NCI-H2171 treated with DMSO at 0.1 percent for 48 hours (cell line): ENCODE measurements around the gene NKX1-1.
"Not testable (repeated sequence)": the region's sequence is repeated elsewhere in the genome, so short reads cannot be mapped to it uniquely, and the experiment has no call there.

ENCODE experiments used
- DNase-seq: peaks from one replicate; lab custom pipeline; 2025; lab: John Stamatoyannopoulos, UW

The NKX1-1 gene

DNA sequence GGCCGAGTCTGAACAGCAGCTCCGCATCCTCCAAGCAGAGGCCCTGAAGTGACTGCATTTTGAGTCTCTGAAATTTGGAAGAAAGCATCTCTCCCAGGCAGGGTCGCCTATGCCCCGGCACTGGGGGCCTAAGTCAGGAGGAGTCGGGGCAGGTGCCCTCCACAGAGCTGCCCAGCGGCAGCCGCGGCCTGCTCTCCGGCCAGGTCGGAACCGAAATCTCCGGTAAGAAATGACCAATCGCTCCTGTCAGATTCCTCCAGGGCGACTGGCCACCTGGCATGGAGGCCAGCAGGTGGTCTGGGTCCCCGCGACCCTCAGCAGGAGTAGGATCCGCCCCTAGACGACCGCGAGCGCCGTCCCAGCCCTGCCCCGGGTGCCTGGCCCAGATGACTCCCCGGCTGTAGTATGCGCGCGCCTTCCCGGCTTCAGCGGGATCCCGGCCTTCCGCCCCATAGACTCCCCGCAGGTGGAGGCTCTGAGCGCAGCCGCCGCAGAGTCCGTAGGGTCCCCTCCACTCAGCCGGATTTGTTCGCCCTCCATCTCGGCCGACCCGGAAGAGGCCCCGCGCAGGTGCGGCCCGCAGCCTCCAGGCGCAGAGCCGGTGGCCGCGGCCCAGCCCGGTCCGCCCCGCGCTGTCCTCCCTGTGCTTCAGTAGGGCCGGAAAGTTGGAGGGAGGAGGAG, 1.5 kb downstream of the NKX1-1 start:
- DNase-seq: no peak

DNA sequence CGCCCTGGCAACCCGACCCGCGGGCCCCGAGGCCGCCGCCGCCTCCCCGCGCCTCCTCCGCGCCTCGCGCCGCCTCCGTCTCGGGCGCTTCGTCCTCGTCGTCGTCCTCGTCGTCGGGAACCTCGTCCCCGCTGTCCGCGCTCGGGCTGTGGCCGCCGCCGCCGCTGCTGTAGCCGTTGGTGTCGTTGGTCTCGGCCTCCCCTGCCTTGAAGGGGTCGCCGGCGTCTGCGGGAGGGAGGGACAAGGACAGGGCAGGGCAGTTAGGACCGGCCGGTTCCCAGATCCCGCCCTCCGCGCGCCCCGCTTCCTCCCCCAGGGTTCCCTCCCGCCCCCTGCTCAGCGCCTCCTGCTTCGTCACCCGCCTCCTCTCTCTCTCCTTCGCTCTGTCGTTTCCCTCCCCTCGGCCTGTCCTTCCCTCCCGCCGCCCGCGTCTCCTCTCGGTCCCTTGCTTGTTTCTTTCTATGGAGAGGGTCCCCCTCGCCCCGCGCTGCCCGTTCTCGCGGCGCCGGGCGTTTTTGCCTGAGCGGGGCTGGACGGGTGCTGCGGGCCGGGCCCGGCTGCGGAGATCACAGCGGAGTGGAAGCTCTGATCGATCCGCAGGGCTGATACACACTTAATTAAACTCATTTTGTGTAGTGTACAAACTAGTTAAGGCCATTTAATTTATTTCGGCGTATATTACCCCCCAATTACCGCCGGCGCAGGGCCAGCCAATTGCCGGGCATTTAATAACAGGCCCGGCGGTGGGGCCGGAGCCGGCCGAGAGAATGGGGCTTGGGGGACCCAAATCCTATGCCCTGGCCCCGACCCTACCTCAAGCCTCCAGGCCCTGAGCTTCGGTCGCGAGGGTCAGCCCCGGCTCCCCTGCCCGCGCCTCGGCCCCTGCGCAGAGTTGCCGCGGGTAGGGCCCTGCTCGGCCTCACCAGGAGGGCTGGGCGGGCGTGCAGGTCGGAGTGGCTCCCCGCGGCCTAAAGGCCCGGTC, 2.4 kb downstream of the NKX1-1 start:
- no peak for DNase-seq

DNA sequence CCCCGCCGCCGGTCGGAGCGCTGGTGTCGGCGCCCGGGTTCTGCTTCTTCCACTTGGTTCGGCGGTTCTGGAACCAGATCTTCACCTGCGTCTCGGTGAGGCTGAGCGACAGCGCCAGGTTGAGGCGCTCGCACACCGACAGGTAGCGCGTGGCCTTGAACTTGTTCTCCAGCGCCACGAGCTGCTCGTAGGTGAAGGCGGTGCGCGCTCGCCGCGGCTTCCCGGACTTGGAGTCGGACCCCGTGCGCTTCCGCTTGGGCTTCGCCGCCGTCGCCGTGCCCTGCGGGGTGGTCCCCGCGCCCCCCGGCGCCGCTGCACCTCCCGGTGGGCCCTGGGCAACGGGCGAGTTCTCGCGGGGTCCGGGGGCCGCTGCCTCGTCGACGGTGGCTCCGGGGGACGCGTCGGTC, 3.1 kb downstream of the NKX1-1 start:
- DNase-seq: no peak

DNA sequence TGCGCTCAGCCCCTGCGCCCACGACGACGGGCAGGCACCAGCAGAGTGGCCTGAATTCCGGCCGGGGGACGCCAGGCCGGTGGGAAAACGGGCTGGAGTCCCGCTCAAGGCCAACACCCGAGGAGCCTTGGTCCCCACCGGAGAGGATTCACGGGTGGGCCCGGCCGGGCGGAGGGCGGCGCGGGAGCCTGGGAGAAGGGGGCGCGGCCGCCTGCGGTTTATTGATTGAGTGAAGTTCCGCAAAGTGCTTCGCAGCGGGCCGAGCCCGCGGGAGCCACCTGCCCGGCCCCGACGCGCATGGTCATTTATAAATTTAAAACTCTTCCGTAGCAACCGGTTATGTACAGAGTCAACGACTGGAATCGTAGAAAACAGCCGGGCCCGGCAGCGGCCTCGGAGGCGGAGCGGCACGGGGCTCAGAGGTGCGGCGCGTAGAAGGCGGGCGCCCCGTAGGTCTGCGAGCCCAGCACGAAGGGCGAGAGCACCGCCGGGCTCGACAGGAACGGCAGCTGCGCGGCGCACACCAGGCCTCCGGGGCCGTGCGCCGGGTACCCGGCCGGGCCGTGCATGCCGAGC, 3.6 kb downstream of the NKX1-1 start:
- no peak for DNase-seq

DNA sequence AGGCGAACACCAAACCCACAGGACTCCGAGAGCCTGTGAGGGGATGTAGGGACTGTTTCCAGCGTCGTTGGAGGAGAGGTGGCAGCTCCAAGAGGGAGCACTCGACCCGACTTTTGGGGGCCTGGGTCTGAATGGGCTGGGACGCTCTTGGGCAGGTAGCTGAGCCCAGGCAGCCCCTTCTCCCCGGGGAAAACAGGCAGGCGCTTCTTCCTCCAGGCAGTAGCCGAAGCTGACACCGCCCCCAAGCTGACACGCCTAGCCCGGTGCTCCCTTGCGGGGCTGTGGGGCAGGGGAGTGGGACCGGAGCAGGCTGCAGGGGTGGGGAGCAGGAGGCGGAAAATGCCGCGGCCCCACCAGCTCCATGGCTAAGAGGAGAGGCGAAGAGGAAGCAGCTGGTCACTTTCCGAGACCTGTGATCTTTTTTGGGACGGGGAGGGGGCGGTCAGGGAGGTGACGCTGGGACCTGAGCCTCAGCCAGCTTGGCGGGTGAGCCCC, 4.2 kb downstream of the NKX1-1 start:
- DNase-seq: no peak

DNA sequence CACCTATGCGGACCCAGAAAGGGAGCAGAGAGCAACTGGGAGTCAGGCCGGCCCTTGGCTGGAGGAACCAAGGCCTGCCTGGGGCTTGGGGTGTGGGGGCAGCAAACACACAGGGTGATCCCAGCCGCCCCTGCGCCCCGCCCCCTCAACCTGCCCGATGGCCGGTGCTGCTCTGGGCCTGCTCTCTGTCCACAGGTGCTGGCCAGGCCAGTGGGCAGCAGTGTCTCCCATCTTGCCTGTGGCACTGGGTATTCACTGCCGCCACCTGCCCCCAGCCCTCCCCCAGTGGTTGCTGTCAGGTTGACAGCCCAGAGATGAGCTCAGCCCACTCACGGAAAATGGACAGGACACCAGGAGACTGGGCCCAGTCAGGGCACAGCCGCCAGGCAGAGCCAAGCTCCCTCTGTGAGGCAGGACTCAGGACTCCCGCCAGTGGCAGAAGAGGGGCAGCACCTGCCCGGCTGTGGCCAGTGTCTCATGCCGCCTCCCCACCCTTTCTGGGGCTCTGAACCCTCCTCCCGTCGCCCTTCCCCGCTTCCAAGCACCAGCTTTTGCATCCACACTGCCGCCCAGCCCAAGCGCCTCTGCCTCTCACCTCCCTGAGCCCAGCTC, 4.7 kb downstream of the NKX1-1 start:
- no peak for DNase-seq

DNA sequence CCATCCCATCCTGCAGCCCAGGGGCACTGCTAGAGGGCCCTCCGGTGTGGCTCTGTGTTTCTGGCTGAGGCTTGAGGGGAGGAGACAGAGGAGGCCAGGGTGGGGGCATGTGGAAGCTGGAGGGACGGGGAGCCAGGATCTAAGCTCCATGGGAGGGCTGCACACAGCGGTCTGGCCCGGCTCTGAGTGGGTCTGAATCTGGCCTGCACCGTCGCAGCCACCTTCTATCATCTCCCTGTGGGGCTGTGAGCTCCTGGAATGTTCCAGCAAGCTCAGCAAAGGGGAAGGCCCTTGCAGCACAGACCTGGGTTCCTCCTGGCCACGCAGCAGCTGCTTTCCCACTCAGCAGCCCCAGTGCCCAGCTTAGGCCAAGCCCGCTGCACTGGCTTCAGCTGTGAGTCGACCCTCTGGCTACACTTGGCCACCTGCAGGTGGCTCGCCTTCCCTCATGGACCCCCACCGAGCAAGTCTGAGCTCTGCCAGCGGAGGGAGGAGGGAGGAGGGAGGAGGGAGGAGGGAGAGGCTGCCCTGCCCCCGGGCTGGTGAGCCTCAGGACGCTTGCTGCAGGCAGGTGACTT, 5.3 kb downstream of the NKX1-1 start:
- no peak for DNase-seq

DNA sequence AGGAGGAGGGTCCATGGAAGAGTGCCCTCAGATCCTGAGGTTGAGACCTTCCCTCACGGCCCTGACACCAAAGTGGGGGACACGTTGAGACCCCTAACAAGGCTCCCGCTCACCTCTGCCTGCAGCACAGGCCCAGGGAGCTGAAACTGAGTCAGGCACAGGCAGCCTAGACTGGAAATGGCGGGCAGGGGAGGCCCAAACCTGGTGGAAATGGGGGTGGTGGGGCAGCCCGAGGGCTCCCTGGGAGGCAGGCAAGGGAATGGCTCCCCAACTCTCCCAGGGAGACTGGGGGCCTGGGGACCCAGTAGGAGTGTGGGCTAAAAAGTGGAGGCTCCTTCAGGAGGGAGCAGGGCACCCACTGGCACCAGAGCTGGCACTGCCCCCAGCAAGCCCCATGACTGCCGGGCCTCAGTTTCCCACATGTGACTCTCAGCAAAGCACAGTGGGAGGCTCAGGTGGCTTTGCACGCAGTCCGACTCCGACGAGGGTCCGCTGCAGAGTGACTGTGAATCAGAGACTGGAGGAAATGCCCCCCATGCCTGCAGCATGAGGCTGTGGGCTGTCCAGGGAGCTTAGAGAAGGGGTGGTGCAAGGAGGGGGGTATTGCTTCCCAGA, 5.9 kb downstream of the NKX1-1 start:
- DNase-seq: no peak

DNA sequence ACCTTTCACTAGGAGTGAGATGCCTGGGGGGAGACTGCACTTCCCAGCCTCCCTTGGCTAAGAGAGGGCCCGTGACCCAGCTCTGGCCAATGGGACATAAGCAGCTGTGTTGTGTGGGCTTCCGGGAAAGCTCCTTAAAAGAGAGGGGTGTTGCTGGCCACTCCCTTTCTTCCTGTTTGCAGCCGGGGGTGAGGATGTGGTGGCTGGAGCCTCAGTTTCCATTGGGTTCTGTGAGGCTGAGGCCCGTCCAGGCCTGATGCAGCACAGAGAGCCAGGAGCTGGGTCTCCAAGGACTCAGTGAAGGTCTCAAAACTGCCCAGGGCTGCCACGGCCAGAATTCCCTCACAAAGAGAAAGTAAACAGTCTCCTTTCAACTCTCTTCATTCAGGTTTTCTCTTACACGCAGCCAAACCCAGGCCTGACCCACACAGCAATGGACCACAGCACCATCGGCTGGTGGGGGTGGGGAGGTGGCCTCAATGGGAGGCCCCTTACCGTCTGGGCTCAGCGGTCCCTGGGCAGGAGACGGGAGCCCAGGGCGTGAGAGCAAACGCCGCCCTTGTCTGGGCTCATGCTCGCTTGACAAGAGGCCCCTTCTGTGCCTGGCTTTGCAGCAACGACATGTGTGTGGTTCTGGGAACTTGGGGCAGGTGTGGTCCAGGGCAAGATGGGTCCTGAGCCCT, 6.6 kb downstream of the NKX1-1 start:
- no peak for DNase-seq

DNA sequence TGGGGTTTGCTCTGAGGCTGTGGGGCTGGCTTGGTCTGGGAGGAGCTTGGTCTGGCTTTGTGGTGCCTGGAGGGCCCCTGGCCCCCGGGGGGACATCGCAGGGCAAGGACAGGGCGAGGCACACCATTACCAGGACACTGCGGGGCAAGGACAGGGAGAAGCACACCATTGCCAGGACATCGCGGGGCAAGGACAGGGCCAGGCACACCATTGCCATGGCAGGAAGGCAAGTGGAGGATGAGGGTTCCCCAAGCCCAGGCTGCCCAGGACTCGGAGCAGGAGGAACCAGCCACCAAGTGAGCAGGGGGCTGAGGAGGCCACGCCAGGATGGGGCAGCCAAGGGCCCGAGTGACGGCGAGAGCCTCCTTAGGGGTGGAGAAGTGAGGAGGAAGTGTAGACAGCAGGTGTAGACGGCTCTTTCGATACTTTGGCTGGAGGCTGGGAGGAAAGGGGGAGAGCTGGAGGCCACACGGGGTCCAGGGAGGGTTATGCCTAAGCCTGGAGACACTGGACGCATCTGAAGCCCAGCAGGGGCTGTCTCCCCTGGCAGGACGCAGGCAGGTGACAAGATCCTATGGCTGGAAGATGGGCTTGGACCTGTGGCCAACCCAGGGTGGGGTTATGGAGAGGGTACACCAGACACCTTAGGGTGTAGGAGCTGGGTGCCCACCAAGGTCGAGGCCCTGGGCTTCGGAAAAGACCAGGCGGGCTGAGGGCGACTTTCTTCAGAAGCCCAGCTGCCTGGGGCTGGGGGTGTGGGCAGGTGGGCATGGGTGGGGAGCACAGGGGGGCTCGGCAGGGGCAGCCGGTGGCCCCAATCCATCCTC, 7.3 kb downstream of the NKX1-1 start:
- DNase-seq: no peak

DNA sequence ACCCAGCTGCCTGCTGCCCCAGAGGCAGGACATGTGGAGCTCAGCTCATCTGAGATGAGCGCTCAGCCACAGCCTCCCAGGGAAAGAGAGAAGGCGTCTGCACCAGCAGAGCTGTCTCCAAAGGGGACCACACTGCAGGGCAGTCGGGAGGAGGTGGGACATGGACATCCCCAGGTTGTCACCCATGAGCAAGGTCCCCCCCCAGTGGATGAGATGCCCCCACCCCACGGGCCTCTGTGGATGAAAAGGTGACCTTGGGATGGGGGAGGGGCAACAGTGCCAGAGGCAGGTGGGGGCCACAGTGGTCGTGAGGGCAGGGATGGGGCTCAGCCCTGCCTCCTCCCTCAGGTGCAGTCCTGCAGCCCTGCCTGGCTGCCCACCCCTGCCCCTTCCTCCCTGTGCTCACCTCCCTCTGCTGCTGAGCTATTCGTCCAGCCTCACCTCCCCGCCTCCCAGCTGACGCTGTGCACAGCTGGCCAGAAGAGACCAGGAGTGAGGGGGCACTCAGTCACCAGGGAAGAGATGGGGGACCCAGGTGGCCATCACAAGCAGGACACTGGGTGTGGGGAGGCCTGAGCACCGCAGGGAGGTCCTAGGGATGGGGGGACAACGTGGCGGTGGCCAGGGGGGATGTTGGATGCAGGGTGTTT, 9.3 kb downstream of the NKX1-1 start:
- no peak for DNase-seq

DNA sequence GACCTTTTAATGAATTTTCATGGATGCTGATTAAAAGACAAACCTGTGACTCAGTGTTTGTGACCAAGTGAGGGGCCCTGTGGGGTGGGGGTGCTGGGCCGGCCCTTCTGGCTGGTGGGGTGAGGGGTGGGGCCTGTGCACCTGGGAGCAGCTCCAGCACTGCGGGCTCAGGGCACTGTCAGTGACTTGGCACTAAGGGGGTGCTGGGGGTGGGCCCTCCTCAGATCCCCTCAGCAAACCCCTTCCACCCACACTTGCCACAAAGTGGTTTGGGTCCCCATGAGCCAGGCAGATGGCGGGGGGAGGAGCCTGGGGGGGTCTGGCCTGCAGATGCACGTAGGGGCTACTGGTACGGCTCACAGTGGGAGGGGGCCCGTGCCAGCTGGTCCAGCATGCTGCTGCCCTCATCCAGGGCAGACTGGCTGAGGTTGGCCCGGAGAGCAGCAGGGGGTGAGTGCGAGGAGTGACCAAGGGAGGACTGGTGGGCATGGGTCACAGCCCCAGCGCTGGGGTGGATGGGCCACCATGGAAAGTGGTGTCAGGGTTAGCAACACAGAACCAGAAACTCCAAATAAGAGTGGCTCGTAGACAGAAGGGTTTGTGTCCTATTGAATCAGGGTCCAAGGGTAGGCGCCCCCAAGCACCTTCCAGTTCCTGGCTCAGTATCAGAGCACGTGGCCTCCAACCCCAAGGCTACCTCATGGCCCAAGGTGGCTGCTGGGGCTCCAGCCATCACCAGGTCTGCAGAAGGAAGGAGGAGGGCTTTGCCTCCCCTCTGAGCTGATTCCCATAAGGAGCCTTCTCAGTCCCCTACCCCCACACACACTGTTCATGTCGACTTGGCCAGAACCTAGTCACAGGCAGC, 10.1 kb downstream of the NKX1-1 start:
- no peak for DNase-seq

DNA sequence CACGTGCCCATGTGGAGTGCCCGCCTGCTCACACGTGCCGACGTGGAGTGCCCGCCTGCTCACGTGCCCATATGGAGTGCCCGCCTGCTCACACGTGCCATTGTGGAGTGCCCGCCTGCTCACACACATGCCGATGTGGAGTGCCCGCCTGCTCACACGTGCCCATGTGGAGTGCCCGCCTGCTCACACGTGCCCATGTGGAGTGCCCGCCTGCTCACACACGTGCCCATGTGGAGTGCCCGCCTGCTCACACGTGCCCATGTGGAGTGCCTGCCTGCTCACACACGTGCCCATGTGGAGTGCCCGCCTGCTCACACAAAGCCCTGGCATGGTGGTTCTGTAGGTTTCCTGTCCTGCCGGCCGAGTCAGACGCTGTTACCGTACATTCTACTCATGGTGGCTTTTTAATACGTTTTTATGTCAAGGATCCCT, 10.8 kb downstream of the NKX1-1 start:
- DNase-seq: not testable (repeated sequence)

DNA sequence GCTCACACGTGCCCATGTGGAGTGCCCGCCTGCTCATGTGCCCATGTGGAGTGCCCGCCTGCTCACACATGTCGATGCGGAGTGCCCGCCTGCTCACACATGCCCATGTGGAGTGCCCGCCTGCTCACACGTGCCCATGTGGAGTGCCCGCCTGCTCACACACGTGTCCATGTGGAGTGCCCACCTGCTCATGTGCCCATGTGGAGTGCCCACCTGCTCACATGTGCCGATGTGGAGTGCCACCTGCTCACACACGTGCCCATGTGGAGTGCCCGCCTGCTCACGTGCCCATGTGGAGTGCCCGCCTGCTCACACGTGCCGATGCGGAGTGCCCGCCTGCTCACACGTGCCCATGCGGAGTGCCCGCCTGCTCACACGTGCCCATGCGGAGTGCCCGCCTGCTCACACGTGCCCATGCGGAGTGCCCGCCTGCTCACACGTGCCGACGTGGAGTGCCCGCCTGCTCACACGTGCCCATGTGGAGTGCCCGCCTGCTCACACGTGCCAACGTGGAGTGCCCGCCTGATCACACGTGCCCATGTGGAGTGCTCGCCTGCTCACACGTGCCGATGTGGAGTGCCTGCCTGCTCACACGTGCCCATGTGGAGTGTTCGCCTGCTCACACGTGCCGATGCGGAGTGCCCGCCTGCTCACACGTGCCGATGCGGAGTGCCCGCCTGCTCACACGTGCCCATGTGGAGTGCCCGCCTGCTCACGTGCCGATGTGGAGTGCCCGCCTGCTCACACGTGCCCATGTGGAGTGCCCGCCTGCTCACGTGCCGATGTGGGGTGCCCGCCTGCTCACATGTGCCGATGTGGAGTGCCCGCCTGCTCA, 11.5 kb downstream of the NKX1-1 start:
- not testable (repeated sequence) for DNase-seq

DNA sequence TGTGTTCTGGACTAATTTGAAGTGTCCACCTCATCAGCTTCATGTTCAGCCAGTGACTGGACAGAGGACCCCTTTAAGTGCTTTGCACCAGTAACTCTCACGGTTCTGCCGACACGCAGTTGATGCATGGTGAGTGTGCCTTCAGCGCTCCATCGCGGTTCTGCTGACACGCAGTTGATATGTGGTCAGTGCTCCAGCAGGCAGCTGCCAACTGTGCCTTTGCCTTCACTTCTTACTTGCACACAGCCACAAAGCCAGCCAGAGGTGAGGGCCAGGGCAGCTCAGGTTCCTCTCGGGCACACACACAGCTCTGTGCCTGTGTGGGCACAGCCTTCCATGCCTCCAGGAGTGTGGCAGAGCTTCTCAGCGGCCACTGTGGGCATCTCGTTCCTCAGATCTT, 12.4 kb downstream of the NKX1-1 start:
- no peak for DNase-seq

DNA sequence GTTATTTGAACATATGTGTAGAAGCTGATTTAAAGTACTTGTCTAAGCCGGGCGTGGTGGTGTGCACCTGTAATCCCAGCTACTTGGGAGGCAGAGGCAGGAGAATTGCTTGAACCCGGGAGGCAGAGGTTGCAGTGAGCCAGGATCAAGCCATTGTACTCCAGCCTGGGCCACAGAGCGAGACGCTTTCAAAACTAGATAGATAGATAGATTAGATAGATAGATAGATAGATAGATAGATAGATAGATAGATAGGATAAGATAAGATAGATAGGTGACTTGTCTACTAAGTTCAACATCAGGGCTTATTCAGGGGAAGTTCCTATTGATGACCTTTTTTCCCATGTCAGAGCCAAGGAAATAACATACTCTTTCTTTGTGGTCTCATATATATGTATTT, 12.9 kb downstream of the NKX1-1 start:
- DNase-seq: not testable (repeated sequence)
